GM23338 (cell line): ENCODE data around the gene DFFB. TPM values are rescaled to one million over a fixed set of nuclear protein-coding genes. Genes with fewer than 3 reads are reported as not detected.
A peak's percentile ranks its signal among the peaks of the same experiment; 100 is the strongest.

Experiments
- ATAC-seq: fragments of 200-7000 bp; cut with Tn5 transposase; 3 replicates; pipeline ENCODE4 v1.9.1; 2020
- DNase-seq: peaks from one replicate; pipeline ENCODE4 v3.0.0-alpha.2; 2015; ENCODE audit warnings: low spot score
- H2AFZ ChIP-seq: fragments of 200-600 bp; sonication (generic); 2 replicates; pipeline ENCODE4 v1.8.0; 2016; ENCODE audit warnings: antibody characterized with exemption, mild to moderate bottlenecking, moderate library complexity
- H3F3A ChIP-seq: fragments of 200-600 bp; sonication (generic); replicated peaks from 2 replicates; pipeline ENCODE4 v1.8.0; 2017; ENCODE audit warnings: antibody characterized with exemption, mixed run types, low read depth
- H3K27ac ChIP-seq: fragments of 200-600 bp; sonication (generic); 2 replicates; pipeline ENCODE4 v1.6.1; 2016; ENCODE audit warnings: low read depth
- H3K27me3 ChIP-seq: fragments of 200-600 bp; sonication (generic); 2 replicates; pipeline ENCODE4 v1.8.0; 2016; ENCODE audit warnings: mild to moderate bottlenecking, mixed run types, moderate library complexity; ENCODE audit not compliant: insufficient read depth
- H3K36me3 ChIP-seq: fragments of 200-600 bp; sonication (generic); 2 replicates; pipeline ENCODE4 v1.8.0; 2016; ENCODE audit warnings: mild to moderate bottlenecking; ENCODE audit not compliant: insufficient read depth
- H3K4me1 ChIP-seq: fragments of 200-600 bp; sonication (generic); 2 replicates; pipeline ENCODE4 v1.8.0; 2016; ENCODE audit warnings: mild to moderate bottlenecking, moderate library complexity; ENCODE audit not compliant: insufficient read depth
- H3K4me2 ChIP-seq: fragments of 200-600 bp; sonication (generic); 2 replicates; pipeline ENCODE4 v1.7.1; 2017; ENCODE audit warnings: mixed run types
- H3K4me3 ChIP-seq: fragments of 200-600 bp; sonication (generic); 2 replicates; pipeline ENCODE4 v1.6.1; 2016; ENCODE audit warnings: mixed run types
- H3K79me2 ChIP-seq: fragments of 200-600 bp; sonication (generic); replicated peaks from 2 replicates; pipeline ENCODE4 v1.8.0; 2017; ENCODE audit warnings: mild to moderate bottlenecking; ENCODE audit not compliant: insufficient read depth
- H3K9me2 ChIP-seq: fragments of 200-600 bp; sonication (generic); 2 replicates; pipeline ENCODE4 v1.8.0; 2017; ENCODE audit not compliant: insufficient read depth
- H4K20me1 ChIP-seq: fragments of 200-600 bp; sonication (generic); replicated peaks from 2 replicates; pipeline ENCODE4 v1.8.0; 2017; ENCODE audit warnings: mild to moderate bottlenecking; ENCODE audit not compliant: insufficient read depth
- H3K27ac Mint-ChIP-seq: 2 replicates; pipeline ENCODE4 v1.8.0; 2020; ENCODE audit warnings: inconsistent platforms, mild to moderate bottlenecking, moderate library complexity, mixed read lengths
- H3K27me3 Mint-ChIP-seq: 3 replicates; pipeline ENCODE4 v1.8.0; 2022; ENCODE audit warnings: low read depth, mild to moderate bottlenecking, moderate library complexity, mixed read lengths, inconsistent platforms; ENCODE audit not compliant: insufficient read depth, poor library complexity
- H3K36me3 Mint-ChIP-seq: 3 replicates; pipeline ENCODE4 v1.8.0; 2021; ENCODE audit warnings: low read depth, mild to moderate bottlenecking, inconsistent platforms, moderate library complexity, mixed read lengths
- H3K4me1 Mint-ChIP-seq: 3 replicates; pipeline ENCODE4 v1.8.0; 2020; ENCODE audit warnings: mild to moderate bottlenecking, inconsistent platforms, mixed read lengths
- H3K4me3 Mint-ChIP-seq: 3 replicates; pipeline ENCODE4 v1.8.0; 2021; ENCODE audit warnings: moderate library complexity, mild to moderate bottlenecking, inconsistent platforms, mixed read lengths
- H3K9me3 Mint-ChIP-seq: 3 replicates; pipeline ENCODE4 v1.8.0; 2020; ENCODE audit warnings: moderate library complexity, mild to moderate bottlenecking, inconsistent platforms, mixed read lengths
- CREB1 ChIP-seq: fragments of 250-450 bp; sonication (Bioruptor Pico); IDR thresholded peaks from 2 replicates; pipeline ENCODE4 v1.5.0; 2020; ENCODE audit warnings: low read depth, mild to moderate bottlenecking, moderate library complexity
- EZH2phosphoT487 ChIP-seq: fragments of 200-600 bp; sonication (generic); IDR thresholded peaks from one replicate; pipeline ENCODE4 v1.8.1; 2018; ENCODE audit warnings: antibody characterized with exemption; ENCODE audit not compliant: unreplicated experiment
- JUNB ChIP-seq: IDR thresholded peaks from one replicate; pipeline ENCODE4 v1.6.1; 2016; ENCODE audit warnings: antibody characterized with exemption; ENCODE audit not compliant: unreplicated experiment
- NANOG ChIP-seq: IDR thresholded peaks from 2 replicates; pipeline ENCODE4 v1.6.1; 2016; ENCODE audit warnings: antibody characterized with exemption, borderline replicate concordance
- STAT1 ChIP-seq: IDR thresholded peaks from one replicate; pipeline ENCODE4 v1.6.1; 2016; ENCODE audit warnings: antibody characterized with exemption; ENCODE audit not compliant: unreplicated experiment
- ZNF114 ChIP-seq: fragments of 250-450 bp; sonication (Bioruptor Pico); IDR thresholded peaks from 2 replicates; pipeline ENCODE4 v1.5.0; 2020; ENCODE audit warnings: mild to moderate bottlenecking, moderate library complexity
- ZNF331 ChIP-seq: fragments of 250-450 bp; sonication (Bioruptor Pico); IDR thresholded peaks from 2 replicates; pipeline ENCODE4 v1.5.0; 2020; ENCODE audit warnings: low read depth, mild to moderate bottlenecking, moderate library complexity
- polyA plus RNA-seq: library from polyadenylated mRNA; unstranded; fragments of >200 nt; fragmentation: Nextera tagmentation; extraction: Ambion mirVana; gene quantifications from 2 replicates; pipeline ENCODE4 v1.2.1, GENCODE V29; 2016
- total RNA-seq: library from RNA; depleted of rRNA; stranded (reverse); fragments of >200 nt; shearing (Covaris generic); gene quantifications from 2 replicates; pipeline ENCODE4 v1.2.3, GENCODE V29; 2014
- TF ChIP-seq, protein P1 (sequence below): IDR thresholded peaks from 2 replicates; pipeline ENCODE4 v1.6.1; 2016; ENCODE audit warnings: antibody characterized with exemption
- TF ChIP-seq, protein P2 (sequence below), 2 experiments: fragments of 200-600 bp in 1 of 2; sonication (generic) in 1 of 2; conservative IDR thresholded peaks; 2 replicates each; pipeline versions ENCODE4 v1.5.1 to v1.6.1; 2016 to 2017; ENCODE audit warnings: antibody characterized with exemption in 2 of 2, low read depth in 2 of 2, mild to moderate bottlenecking in 2 of 2, moderate library complexity in 1 of 2
- TF ChIP-seq, protein P3 (sequence below): IDR thresholded peaks from one replicate; pipeline ENCODE4 v1.6.1; 2018; ENCODE audit warnings: antibody characterized with exemption; ENCODE audit not compliant: unreplicated experiment

DFFB gene
- total and polyA plus RNA-seq, 2 experiments from 2014 or later = 6.5 to 18.1 TPM

DNA sequence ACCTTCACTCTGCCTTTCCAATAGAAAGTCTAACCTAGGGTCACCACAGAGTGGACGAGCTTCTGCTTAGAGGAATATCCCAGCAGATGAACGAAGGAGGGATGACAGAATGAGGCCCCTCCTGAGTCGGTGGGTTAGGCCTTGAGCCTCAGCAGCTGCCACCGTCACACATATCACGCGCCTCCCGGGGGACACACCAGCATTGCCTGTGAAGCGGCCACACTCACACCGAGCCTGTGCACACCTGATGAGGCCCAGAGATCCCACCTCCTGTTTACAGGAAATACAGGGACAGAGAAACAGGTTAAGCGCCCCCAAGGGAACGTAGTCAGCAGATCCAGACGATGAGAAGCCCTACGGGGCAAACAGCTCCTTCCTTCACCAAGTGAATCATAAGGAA, 35.8 kb upstream of the DFFB start:
- Mint-ChIP-seq H3K4me1 (no peaks in the 10 kb centered on the region; the same call in 2 of the 3 replicates), H3K9me3 (no peaks in the 10 kb centered on the region), H3K4me3 (no peak overlapping the region), H3K36me3 (peaks cover 18% of the 10 kb centered on the region), H3K27me3 (peaks cover 6% of the 10 kb centered on the region), H3K27ac (peak overlapping the region; percentile 55; the same call in 1 of the 2 replicates)
- TF ChIP-seq, protein P1, sequence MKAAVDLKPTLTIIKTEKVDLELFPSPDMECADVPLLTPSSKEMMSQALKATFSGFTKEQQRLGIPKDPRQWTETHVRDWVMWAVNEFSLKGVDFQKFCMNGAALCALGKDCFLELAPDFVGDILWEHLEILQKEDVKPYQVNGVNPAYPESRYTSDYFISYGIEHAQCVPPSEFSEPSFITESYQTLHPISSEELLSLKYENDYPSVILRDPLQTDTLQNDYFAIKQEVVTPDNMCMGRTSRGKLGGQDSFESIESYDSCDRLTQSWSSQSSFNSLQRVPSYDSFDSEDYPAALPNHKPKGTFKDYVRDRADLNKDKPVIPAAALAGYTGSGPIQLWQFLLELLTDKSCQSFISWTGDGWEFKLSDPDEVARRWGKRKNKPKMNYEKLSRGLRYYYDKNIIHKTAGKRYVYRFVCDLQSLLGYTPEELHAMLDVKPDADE = no peak
- TF ChIP-seq, protein P2, sequence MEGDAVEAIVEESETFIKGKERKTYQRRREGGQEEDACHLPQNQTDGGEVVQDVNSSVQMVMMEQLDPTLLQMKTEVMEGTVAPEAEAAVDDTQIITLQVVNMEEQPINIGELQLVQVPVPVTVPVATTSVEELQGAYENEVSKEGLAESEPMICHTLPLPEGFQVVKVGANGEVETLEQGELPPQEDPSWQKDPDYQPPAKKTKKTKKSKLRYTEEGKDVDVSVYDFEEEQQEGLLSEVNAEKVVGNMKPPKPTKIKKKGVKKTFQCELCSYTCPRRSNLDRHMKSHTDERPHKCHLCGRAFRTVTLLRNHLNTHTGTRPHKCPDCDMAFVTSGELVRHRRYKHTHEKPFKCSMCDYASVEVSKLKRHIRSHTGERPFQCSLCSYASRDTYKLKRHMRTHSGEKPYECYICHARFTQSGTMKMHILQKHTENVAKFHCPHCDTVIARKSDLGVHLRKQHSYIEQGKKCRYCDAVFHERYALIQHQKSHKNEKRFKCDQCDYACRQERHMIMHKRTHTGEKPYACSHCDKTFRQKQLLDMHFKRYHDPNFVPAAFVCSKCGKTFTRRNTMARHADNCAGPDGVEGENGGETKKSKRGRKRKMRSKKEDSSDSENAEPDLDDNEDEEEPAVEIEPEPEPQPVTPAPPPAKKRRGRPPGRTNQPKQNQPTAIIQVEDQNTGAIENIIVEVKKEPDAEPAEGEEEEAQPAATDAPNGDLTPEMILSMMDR (conservative IDR thresholded peaks at IDR 0.05; ENCODE audit: low read depth in 2 of 2) = no peak
- TF ChIP-seq CREB1 (CRISPR knock-in tag) (no peak), JUNB (no peak)
- no peaks in the 10 kb centered on the region for H3K36me3 ChIP-seq
- H3K27me3 ChIP-seq = no peaks in the 10 kb centered on the region
- no peaks in the 10 kb centered on the region for H3F3A ChIP-seq
- H3K4me1 ChIP-seq = no peaks in the 10 kb centered on the region
- DNase-seq (no peak), ATAC-seq (no peak)
- no peaks in the 10 kb centered on the region for H4K20me1 ChIP-seq
- no peaks in the 10 kb centered on the region for H3K79me2 ChIP-seq
- no peak overlapping the region for H3K27ac ChIP-seq
- no peak overlapping the region for H3K4me2 ChIP-seq
- no peak overlapping the region for H3K4me3 ChIP-seq
- H2AFZ ChIP-seq = no peak overlapping the region
- H3K9me2 ChIP-seq = no peaks in the 10 kb centered on the region

DNA sequence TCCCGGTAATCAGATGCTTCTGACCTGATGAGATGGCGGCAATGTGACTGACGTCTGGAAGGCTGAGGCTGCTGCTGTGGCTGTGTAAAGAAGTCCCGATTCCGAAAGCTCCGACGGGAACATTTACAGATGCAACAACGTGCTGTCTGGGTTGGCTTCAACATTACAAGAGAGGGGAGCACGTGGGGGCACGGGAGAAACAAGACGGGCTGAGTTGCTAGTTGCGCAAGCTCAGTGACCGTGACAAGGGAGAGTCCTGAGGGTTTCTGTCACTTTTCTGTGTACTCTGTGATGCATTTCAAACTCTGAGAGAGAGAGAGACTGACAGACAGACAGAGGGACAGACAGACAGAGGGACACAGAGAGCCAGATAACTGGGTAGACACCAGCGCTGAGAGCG, 35.4 kb upstream of the DFFB start:
- no peaks in the 10 kb centered on the region for H3K4me1 ChIP-seq
- no peaks in the 10 kb centered on the region for H4K20me1 ChIP-seq
- Mint-ChIP-seq H3K4me3 (no peak overlapping the region), H3K27me3 (peaks cover 6% of the 10 kb centered on the region), H3K36me3 (peaks cover 18% of the 10 kb centered on the region), H3K4me1 (no peaks in the 10 kb centered on the region; the same call in 2 of the 3 replicates), H3K27ac (peak overlapping the region; percentile 79), H3K9me3 (no peaks in the 10 kb centered on the region)
- no peaks in the 10 kb centered on the region for H3K27me3 ChIP-seq
- H3K4me3 ChIP-seq = no peak overlapping the region
- no peaks in the 10 kb centered on the region for H3K9me2 ChIP-seq
- H3K36me3 ChIP-seq = no peaks in the 10 kb centered on the region
- no peak overlapping the region for H3K4me2 ChIP-seq
- DNase-seq (no peak), ATAC-seq (no peak)
- H3F3A ChIP-seq = no peaks in the 10 kb centered on the region
- no peak overlapping the region for H2AFZ ChIP-seq
- H3K27ac ChIP-seq = no peak overlapping the region
- H3K79me2 ChIP-seq = no peaks in the 10 kb centered on the region
- TF ChIP-seq ZNF331 (CRISPR knock-in tag) (no peak), NANOG (no peak), ZNF114 (CRISPR knock-in tag) (no peak), EZH2phosphoT487 (no peak), CREB1 (CRISPR knock-in tag) (no peak), STAT1 (no peak), JUNB (no peak)
- TF ChIP-seq, protein P1 = no peak
- TF ChIP-seq, protein P2 (conservative IDR thresholded peaks at IDR 0.05; ENCODE audit: low read depth in 2 of 2) = no peak
- TF ChIP-seq, protein P3, sequence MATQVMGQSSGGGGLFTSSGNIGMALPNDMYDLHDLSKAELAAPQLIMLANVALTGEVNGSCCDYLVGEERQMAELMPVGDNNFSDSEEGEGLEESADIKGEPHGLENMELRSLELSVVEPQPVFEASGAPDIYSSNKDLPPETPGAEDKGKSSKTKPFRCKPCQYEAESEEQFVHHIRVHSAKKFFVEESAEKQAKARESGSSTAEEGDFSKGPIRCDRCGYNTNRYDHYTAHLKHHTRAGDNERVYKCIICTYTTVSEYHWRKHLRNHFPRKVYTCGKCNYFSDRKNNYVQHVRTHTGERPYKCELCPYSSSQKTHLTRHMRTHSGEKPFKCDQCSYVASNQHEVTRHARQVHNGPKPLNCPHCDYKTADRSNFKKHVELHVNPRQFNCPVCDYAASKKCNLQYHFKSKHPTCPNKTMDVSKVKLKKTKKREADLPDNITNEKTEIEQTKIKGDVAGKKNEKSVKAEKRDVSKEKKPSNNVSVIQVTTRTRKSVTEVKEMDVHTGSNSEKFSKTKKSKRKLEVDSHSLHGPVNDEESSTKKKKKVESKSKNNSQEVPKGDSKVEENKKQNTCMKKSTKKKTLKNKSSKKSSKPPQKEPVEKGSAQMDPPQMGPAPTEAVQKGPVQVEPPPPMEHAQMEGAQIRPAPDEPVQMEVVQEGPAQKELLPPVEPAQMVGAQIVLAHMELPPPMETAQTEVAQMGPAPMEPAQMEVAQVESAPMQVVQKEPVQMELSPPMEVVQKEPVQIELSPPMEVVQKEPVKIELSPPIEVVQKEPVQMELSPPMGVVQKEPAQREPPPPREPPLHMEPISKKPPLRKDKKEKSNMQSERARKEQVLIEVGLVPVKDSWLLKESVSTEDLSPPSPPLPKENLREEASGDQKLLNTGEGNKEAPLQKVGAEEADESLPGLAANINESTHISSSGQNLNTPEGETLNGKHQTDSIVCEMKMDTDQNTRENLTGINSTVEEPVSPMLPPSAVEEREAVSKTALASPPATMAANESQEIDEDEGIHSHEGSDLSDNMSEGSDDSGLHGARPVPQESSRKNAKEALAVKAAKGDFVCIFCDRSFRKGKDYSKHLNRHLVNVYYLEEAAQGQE = no peak
